ENCODE measurements around the gene TENM3.

DNA sequence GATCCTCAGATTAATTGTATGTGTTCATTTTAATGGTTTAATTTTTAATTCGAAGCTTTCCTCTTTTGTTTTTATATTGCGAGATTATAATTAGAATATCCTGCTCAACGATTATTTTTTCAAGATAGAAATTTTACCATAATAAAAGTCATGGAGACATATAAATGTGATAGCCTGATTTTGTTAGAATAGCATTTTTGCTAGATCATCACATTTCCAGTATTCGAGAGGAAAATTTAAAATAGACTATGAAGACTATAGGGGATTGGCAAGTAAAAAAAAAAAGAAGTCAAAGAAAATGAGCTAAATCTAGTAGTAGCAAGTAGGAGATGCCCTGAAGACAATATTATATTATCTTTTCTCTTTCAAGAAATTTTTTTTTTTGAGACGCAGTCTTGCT, 60.6 kb downstream of the TENM3 start:
- TF ChIP-seq, protein P1, sequence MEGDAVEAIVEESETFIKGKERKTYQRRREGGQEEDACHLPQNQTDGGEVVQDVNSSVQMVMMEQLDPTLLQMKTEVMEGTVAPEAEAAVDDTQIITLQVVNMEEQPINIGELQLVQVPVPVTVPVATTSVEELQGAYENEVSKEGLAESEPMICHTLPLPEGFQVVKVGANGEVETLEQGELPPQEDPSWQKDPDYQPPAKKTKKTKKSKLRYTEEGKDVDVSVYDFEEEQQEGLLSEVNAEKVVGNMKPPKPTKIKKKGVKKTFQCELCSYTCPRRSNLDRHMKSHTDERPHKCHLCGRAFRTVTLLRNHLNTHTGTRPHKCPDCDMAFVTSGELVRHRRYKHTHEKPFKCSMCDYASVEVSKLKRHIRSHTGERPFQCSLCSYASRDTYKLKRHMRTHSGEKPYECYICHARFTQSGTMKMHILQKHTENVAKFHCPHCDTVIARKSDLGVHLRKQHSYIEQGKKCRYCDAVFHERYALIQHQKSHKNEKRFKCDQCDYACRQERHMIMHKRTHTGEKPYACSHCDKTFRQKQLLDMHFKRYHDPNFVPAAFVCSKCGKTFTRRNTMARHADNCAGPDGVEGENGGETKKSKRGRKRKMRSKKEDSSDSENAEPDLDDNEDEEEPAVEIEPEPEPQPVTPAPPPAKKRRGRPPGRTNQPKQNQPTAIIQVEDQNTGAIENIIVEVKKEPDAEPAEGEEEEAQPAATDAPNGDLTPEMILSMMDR (IDR thresholded peaks at IDR 0.05; ENCODE audit: poor library complexity) = no peak
- no peak for TF ChIP-seq EZH2phosphoT487 (IDR thresholded peaks at IDR 0.05; ENCODE audit: low read depth, severe bottlenecking, unreplicated experiment)
- no peak for TF ChIP-seq EZH2 (IDR thresholded peaks at IDR 0.05; ENCODE audit: borderline replicate concordance)

Data from hepatocyte (in vitro differentiated cells).